ENCODE results near the gene SLC22A2.

Gene SLC22A2

DNA sequence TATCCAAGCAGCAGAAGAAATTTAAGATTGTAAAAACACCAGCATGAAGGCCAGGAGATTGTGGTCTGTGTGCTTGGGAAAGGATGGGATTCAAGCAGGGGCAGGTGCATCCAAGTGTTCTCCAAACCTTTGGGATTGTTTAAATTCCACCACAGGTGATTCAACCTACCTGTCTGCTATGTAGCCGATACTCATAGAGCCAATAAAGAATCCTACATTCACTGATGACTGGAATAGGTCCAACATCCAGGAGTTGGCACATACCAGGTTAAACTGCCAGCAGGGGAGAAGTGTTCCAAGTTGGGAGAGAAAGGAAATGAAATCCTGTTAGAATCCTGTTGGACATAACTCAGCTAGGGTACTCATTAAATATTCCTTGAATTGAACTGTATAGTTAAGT, 2.2 kb downstream of the SLC22A2 start:
- Histone ChIP-seq H3K23ac (ENCODE audit: low read length in 2 of 2) (no peak overlapping the region), H3K4me3 (ENCODE audit: insufficient read depth in 1 of 2, low read depth in 1 of 2, low read length in 2 of 2) (no peak overlapping the region), H3K4me1 (ENCODE audit: control insufficient read depth, insufficient read depth, low read depth, low read length) (peaks cover 16% of the 10 kb centered on the region), H3K27ac (ENCODE audit: low read length, poor library complexity, severe bottlenecking) (no peak overlapping the region), H3K4ac (ENCODE audit: low read depth in 1 of 2, low read length in 2 of 2) (no peak overlapping the region), H3K27me3 (ENCODE audit: control insufficient read depth in 1 of 2, insufficient read depth in 1 of 2, low read length in 2 of 2) (no peaks in the 10 kb centered on the region), H3K4me2 (ENCODE audit: low read length, poor library complexity, severe bottlenecking) (no peak overlapping the region), H2BK12ac (ENCODE audit: low read length in 2 of 2) (no peak overlapping the region), H2AFZ (ENCODE audit: low read depth, low read length) (no peak overlapping the region), H3K9ac (ENCODE audit: low read length) (no peak overlapping the region), H2BK15ac (ENCODE audit: low read depth, poor library complexity, severe bottlenecking) (no peak overlapping the region), H4K91ac (ENCODE audit: low read length) (no peak overlapping the region), H3K18ac (ENCODE audit: low read depth in 1 of 2, low read length in 2 of 2) (no peak overlapping the region), H3K36me3 (ENCODE audit: control insufficient read depth in 1 of 2, insufficient read depth in 2 of 2, low read depth in 1 of 2, low read length in 2 of 2) (peaks cover 0 to 2% of the 10 kb centered on the region in 2 experiments), H2BK5ac (ENCODE audit: low read depth, low read length, poor library complexity, severe bottlenecking) (no peak overlapping the region), H4K8ac (ENCODE audit: low read length) (no peak overlapping the region), H3K9me3 (ENCODE audit: control insufficient read depth, low read length) (no peaks in the 10 kb centered on the region), H3K79me1 (replicated peaks; ENCODE audit: low read length, poor library complexity, severe bottlenecking) (no peaks in the 10 kb centered on the region), H3K14ac (ENCODE audit: low read length in 2 of 2) (no peak overlapping the region), H2BK120ac (ENCODE audit: low read depth, low read length) (no peak overlapping the region), H2AK5ac (ENCODE audit: low read length, severe bottlenecking) (peak overlapping the region; percentile 79)
- DNase-seq: no peak
- WGBS: 88% methylated on average over 1 of the region's 1 CpG

DNA sequence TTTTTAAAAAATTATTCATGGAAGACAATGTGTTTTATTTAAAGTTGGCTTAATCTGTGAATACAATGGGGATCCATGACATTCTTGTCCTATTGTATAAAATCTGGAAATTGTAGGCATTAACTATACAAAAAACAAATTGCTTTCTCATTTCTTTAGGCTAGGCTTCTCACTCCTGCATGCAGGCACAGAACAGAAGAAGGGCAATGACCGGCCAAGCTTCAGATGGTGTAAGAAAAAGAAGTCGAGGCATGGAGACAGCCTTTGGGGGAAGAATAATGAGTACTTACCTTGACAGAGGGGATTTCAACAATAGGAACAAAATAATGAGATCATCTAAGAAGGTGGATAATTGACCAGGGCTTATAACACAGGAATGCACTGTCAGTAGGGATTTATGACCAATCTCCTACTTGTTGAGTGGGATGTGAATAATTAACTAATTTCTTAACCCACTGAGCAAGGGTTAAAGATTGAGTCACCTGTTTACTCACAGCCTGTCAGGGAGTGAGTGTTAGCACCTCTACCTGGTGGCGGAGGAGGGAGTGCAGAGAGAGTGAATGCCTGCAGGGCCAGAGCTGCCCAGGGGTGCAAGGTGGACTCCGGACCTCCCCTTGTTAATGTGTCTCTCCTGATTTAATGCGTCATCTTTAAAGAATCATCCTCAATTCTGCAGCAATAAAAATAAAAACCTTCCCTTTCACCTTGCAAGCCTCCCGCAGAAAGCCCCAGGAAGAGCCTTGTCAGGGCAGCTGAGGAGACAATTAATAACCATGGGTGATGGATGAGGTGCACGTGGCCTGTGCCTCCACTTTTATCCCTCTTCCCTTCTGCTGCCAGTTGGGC, 3.9 kb downstream of the SLC22A2 start:
- H4K91ac ChIP-seq (ENCODE audit: low read length): no peak overlapping the region
- no peak overlapping the region for H2BK120ac ChIP-seq (ENCODE audit: low read depth, low read length)
- no peak overlapping the region for H2BK12ac ChIP-seq (ENCODE audit: low read length in 2 of 2)
- H2AK5ac ChIP-seq (ENCODE audit: low read length, severe bottlenecking): no peak overlapping the region
- peak overlapping the region; percentile 23 for H3K4me2 ChIP-seq (ENCODE audit: low read length, poor library complexity, severe bottlenecking)
- no peak overlapping the region for H3K4me3 ChIP-seq (ENCODE audit: insufficient read depth in 1 of 2, low read depth in 1 of 2, low read length in 2 of 2)
- no peak for DNase-seq
- no peak overlapping the region for H3K4ac ChIP-seq (ENCODE audit: low read depth in 1 of 2, low read length in 2 of 2)
- peaks cover 13% of the 10 kb centered on the region for H3K4me1 ChIP-seq (ENCODE audit: control insufficient read depth, insufficient read depth, low read depth, low read length)
- no peaks in the 10 kb centered on the region for H3K27me3 ChIP-seq (ENCODE audit: control insufficient read depth in 1 of 2, insufficient read depth in 1 of 2, low read length in 2 of 2)
- H2BK5ac ChIP-seq (ENCODE audit: low read depth, low read length, poor library complexity, severe bottlenecking): no peak overlapping the region
- no peak overlapping the region for H3K23ac ChIP-seq (ENCODE audit: low read length in 2 of 2)
- no peak overlapping the region for H2BK15ac ChIP-seq (ENCODE audit: low read depth, poor library complexity, severe bottlenecking)
- peaks cover 0 to 2% of the 10 kb centered on the region in 2 experiments for H3K36me3 ChIP-seq (ENCODE audit: control insufficient read depth in 1 of 2, insufficient read depth in 2 of 2, low read depth in 1 of 2, low read length in 2 of 2)
- H3K9me3 ChIP-seq (ENCODE audit: control insufficient read depth, low read length): no peaks in the 10 kb centered on the region
- no peak overlapping the region for H2AFZ ChIP-seq (ENCODE audit: low read depth, low read length)
- H3K14ac ChIP-seq (ENCODE audit: low read length in 2 of 2): no peak overlapping the region
- no peaks in the 10 kb centered on the region for H3K79me1 ChIP-seq (replicated peaks; ENCODE audit: low read length, poor library complexity, severe bottlenecking)
- H4K8ac ChIP-seq (ENCODE audit: low read length): no peak overlapping the region
- no peak overlapping the region for H3K18ac ChIP-seq (ENCODE audit: low read depth in 1 of 2, low read length in 2 of 2)
- WGBS: 76% methylated on average over 6 of the region's 7 CpGs
- no peak overlapping the region for H3K9ac ChIP-seq (ENCODE audit: low read length)
- H3K27ac ChIP-seq (ENCODE audit: low read length, poor library complexity, severe bottlenecking): peak overlapping the region; percentile 85

DNA sequence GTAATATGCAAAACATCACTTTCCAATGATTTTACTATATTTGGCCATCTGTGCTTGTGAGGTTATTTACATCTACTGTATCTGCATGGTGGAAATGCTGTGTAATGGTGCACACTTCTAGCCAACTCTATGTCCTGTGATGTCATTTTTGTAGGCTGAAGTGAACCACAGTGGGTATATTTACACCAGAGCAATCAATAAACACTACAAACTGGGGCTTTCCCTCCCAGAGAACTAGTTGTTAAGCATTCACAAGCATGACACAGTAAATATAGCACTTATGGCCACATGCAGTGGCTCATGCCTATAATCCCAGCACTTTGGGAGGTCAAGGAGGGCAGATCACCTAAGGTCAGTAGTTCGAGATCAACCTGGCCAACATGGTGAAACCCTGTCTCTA, 4.9 kb downstream of the SLC22A2 start:
- no peak overlapping the region for H3K27ac ChIP-seq (ENCODE audit: low read length, poor library complexity, severe bottlenecking)
- H3K23ac ChIP-seq (ENCODE audit: low read length in 2 of 2): no peak overlapping the region
- H3K9me3 ChIP-seq (ENCODE audit: control insufficient read depth, low read length): no peaks in the 10 kb centered on the region
- no peak overlapping the region for H3K14ac ChIP-seq (ENCODE audit: low read length in 2 of 2)
- no peak overlapping the region for H3K9ac ChIP-seq (ENCODE audit: low read length)
- no peak overlapping the region for H2AFZ ChIP-seq (ENCODE audit: low read depth, low read length)
- no peak overlapping the region for H2BK120ac ChIP-seq (ENCODE audit: low read depth, low read length)
- no peaks in the 10 kb centered on the region for H3K27me3 ChIP-seq (ENCODE audit: control insufficient read depth in 1 of 2, insufficient read depth in 1 of 2, low read length in 2 of 2)
- H3K79me1 ChIP-seq (replicated peaks; ENCODE audit: low read length, poor library complexity, severe bottlenecking): no peaks in the 10 kb centered on the region
- WGBS: 91% methylated on average over 1 of the region's 1 CpG
- no peak overlapping the region for H2BK5ac ChIP-seq (ENCODE audit: low read depth, low read length, poor library complexity, severe bottlenecking)
- H3K18ac ChIP-seq (ENCODE audit: low read depth in 1 of 2, low read length in 2 of 2): no peak overlapping the region
- H3K4me1 ChIP-seq (ENCODE audit: control insufficient read depth, insufficient read depth, low read depth, low read length): peaks cover 5% of the 10 kb centered on the region
- H4K91ac ChIP-seq (ENCODE audit: low read length): no peak overlapping the region
- no peak overlapping the region for H2BK15ac ChIP-seq (ENCODE audit: low read depth, poor library complexity, severe bottlenecking)
- peaks cover 0 to 1% of the 10 kb centered on the region in 2 experiments for H3K36me3 ChIP-seq (ENCODE audit: control insufficient read depth in 1 of 2, insufficient read depth in 2 of 2, low read depth in 1 of 2, low read length in 2 of 2)
- H4K8ac ChIP-seq (ENCODE audit: low read length): no peak overlapping the region
- no peak for DNase-seq
- no peak overlapping the region for H3K4ac ChIP-seq (ENCODE audit: low read depth in 1 of 2, low read length in 2 of 2)
- H3K4me3 ChIP-seq (ENCODE audit: insufficient read depth in 1 of 2, low read depth in 1 of 2, low read length in 2 of 2): no peak overlapping the region
- H3K4me2 ChIP-seq (ENCODE audit: low read length, poor library complexity, severe bottlenecking): no peak overlapping the region
- H2BK12ac ChIP-seq (ENCODE audit: low read length in 2 of 2): no peak overlapping the region
- peak overlapping the region; percentile 17 for H2AK5ac ChIP-seq (ENCODE audit: low read length, severe bottlenecking)

DNA sequence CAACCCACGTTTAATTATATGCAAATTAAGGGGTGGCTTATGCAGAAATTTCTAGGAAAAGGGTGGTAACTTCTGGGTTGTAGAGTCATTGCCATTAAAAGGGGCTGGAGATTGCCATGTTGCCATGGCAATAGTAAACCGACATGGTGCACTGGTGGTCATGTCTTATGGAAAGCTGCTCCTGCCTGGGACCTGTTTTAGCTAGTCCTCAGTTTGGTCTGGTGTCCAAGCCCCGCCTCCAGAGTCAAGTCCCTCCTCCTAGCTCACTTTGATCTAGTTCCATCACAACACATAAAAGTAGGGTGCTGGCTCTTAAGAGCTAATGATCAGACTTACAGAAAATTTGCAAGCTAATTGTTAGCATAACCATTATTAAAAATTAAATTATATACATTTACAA, 5.3 kb downstream of the SLC22A2 start:
- Histone ChIP-seq H3K9me3 (ENCODE audit: control insufficient read depth, low read length) (no peaks in the 10 kb centered on the region), H4K8ac (ENCODE audit: low read length) (no peak overlapping the region), H3K4me2 (ENCODE audit: low read length, poor library complexity, severe bottlenecking) (no peak overlapping the region), H2BK15ac (ENCODE audit: low read depth, poor library complexity, severe bottlenecking) (no peak overlapping the region), H3K4me1 (ENCODE audit: control insufficient read depth, insufficient read depth, low read depth, low read length) (peaks cover 5% of the 10 kb centered on the region), H2AFZ (ENCODE audit: low read depth, low read length) (no peak overlapping the region), H2BK120ac (ENCODE audit: low read depth, low read length) (no peak overlapping the region), H3K36me3 (ENCODE audit: control insufficient read depth in 1 of 2, insufficient read depth in 2 of 2, low read depth in 1 of 2, low read length in 2 of 2) (no peaks in the 10 kb centered on the region), H3K4me3 (ENCODE audit: insufficient read depth in 1 of 2, low read depth in 1 of 2, low read length in 2 of 2) (no peak overlapping the region), H3K4ac (ENCODE audit: low read depth in 1 of 2, low read length in 2 of 2) (no peak overlapping the region), H2BK12ac (ENCODE audit: low read length in 2 of 2) (no peak overlapping the region), H2BK5ac (ENCODE audit: low read depth, low read length, poor library complexity, severe bottlenecking) (no peak overlapping the region), H3K27me3 (ENCODE audit: control insufficient read depth in 1 of 2, insufficient read depth in 1 of 2, low read length in 2 of 2) (no peaks in the 10 kb centered on the region), H2AK5ac (ENCODE audit: low read length, severe bottlenecking) (peak overlapping the region; percentile 89), H3K23ac (ENCODE audit: low read length in 2 of 2) (no peak overlapping the region), H3K79me1 (replicated peaks; ENCODE audit: low read length, poor library complexity, severe bottlenecking) (no peaks in the 10 kb centered on the region), H3K9ac (ENCODE audit: low read length) (no peak overlapping the region), H3K14ac (ENCODE audit: low read length in 2 of 2) (no peak overlapping the region), H3K18ac (ENCODE audit: low read depth in 1 of 2, low read length in 2 of 2) (no peak overlapping the region), H3K27ac (ENCODE audit: low read length, poor library complexity, severe bottlenecking) (no peak overlapping the region), H4K91ac (ENCODE audit: low read length) (no peak overlapping the region)
- WGBS: 40% methylated on average over 3 of the region's 3 CpGs
- no peak for DNase-seq
